ENCODE results near the gene TANC1.

The TANC1 gene

DNA sequence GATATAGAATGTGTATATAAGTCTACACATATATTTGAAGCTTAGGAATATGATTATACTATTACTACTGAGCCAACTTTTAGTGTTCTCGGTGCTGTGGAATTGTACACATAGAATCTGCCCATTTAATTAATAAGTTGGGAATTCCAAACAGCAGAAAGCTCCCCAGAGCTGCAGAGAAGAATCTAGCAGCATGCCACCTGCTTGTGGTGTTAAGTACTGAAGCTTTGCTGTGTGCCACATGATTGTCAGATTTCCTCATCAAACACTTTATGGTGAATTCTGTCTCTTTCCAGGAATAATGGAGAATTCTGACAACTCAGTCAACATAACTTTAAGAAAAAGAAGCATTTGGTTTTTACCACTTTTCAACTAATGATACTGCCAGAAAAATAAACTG, 200.3 kb downstream of the TANC1 start:
- Histone ChIP-seq H3K27ac (no peak overlapping the region), H3K9ac (no peak overlapping the region), H3K9me3 (peaks cover 8% of the 10 kb centered on the region; the same call in 1 of the 2 replicates), H3K4me1 (peaks cover 47% of the 10 kb centered on the region), H3K27me3 (no peaks in the 10 kb centered on the region), H3K4me3 (no peak overlapping the region), H3K36me3 (no peaks in the 10 kb centered on the region), H4K20me1 (no peaks in the 10 kb centered on the region), H3K4me2 (no peak overlapping the region)
- no peak for TF ChIP-seq Cebpa-rat (IDR thresholded peaks at IDR 0.05)

DNA sequence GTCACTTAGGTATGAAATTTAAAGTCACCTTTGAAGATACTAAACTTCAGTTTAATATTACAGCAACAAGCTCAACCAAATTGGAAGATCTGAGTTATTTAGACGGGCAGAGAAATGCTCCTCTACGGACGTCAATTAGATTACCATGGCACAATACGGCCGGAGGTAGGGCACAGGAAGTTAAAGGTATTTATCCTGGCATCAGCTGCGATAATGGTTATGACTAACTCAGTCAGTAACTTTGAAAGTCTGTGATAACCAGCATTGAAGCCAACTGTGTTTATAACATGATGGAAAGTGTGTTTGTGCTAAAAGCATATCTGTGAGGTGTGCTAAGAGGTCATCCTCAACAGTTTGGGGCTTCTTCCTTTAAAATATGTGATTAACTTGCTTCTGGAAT, 200.7 kb downstream of the TANC1 start:
- peaks cover 42% of the 10 kb centered on the region for H3K4me1 ChIP-seq
- no peak for TF ChIP-seq Cebpa-rat (IDR thresholded peaks at IDR 0.05)
- H3K9me3 ChIP-seq, result peaks cover 8% of the 10 kb centered on the region; the same call in 1 of the 2 replicates
- no peaks in the 10 kb centered on the region for H3K27me3 ChIP-seq
- H4K20me1 ChIP-seq, result no peaks in the 10 kb centered on the region
- no peak overlapping the region for H3K9ac ChIP-seq
- no peak overlapping the region for H3K4me3 ChIP-seq
- no peak overlapping the region for H3K4me2 ChIP-seq
- no peaks in the 10 kb centered on the region for H3K36me3 ChIP-seq
- H3K27ac ChIP-seq, result no peak overlapping the region

DNA sequence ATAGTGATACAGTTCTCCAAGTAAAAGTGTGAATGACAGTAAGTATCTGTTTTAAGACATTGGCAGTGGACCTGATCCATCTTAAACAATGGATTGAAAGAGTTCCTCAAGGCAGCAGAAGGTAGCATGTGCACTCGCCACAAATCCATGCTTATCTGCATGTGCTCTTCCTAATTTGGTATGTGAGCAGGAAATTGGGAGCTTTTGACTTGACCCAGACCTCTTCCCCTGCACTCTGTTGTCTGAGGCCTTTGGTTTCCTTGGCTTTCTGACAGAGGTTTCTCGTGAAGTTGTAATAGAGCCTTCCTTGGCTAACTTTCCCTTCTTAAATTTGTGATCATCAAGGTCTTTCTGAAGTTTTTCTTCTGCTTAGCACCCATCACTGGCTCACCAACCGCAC, 204.0 kb downstream of the TANC1 start:
- no peaks in the 10 kb centered on the region for H3K36me3 ChIP-seq
- no peak overlapping the region for H3K4me3 ChIP-seq
- no peaks in the 10 kb centered on the region for H3K27me3 ChIP-seq
- no peaks in the 10 kb centered on the region for H4K20me1 ChIP-seq
- H3K27ac ChIP-seq, result no peak overlapping the region
- TF ChIP-seq Cebpa-rat (IDR thresholded peaks at IDR 0.05), result no peak
- no peaks in the 10 kb centered on the region for H3K9me3 ChIP-seq
- peaks cover 18% of the 10 kb centered on the region for H3K4me1 ChIP-seq
- peak overlapping the region; percentile 21 for H3K4me2 ChIP-seq
- no peak overlapping the region for H3K9ac ChIP-seq

DNA sequence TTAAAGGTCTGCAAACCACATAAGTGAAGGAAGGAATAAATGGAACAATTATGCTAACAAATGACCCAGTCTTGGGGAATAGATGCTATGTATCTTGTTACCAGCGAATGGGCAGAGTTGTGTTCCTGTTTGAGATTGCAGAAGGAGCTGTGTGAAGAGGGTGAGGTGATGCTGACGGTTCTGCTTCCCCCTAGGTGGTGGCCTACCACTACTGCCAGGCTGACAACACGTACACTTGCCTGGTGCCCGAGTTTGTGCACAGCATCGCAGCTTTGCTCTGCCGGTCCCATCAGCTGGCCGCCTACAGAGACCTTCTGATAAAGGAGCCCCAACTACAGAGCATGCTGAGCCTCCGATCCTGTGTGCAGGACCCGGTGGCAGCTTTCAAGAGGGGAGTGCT, 206.3 kb downstream of the TANC1 start:
- Histone ChIP-seq H3K4me3 (no peak overlapping the region), H3K36me3 (no peaks in the 10 kb centered on the region), H3K9me3 (no peaks in the 10 kb centered on the region), H3K4me1 (peaks cover 18% of the 10 kb centered on the region), H3K27me3 (no peaks in the 10 kb centered on the region), H3K27ac (no peak overlapping the region), H4K20me1 (no peaks in the 10 kb centered on the region), H3K9ac (no peak overlapping the region), H3K4me2 (no peak overlapping the region)
- TF ChIP-seq Cebpa-rat (IDR thresholded peaks at IDR 0.05), result no peak

GRCh38 chr2:159175182-159175581, 206.7 kb downstream of the TANC1 start:
- Histone ChIP-seq H3K4me1 (peaks cover 18% of the 10 kb centered on the region), H3K4me2 (no peak overlapping the region), H3K4me3 (no peak overlapping the region), H3K9ac (no peak overlapping the region), H3K27ac (no peak overlapping the region), H4K20me1 (no peaks in the 10 kb centered on the region), H3K27me3 (no peaks in the 10 kb centered on the region), H3K9me3 (no peaks in the 10 kb centered on the region), H3K36me3 (no peaks in the 10 kb centered on the region)
- TF ChIP-seq Cebpa-rat (IDR thresholded peaks at IDR 0.05), result no peak

DNA sequence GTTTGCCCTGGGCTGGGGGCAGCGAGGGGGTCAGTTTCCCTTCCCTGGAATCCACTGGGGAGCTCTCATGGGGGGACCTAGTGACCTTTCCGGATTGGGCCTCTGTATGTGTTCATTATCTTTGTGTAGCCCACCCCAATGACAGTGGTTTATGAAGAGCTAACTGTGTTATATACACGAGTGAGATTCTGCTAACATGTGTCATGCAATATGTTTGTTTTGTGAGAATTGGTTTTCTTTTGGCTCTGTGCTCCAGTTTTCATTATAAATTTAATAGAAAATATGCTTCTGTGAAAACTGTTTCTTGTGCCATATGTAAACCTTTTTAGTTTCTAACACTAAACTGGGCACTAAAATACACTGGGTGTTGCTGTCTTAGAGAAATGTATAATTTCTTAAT, 207.5 kb downstream of the TANC1 start:
- Histone ChIP-seq H3K36me3 (no peaks in the 10 kb centered on the region), H3K9ac (no peak overlapping the region), H4K20me1 (no peaks in the 10 kb centered on the region), H3K4me3 (no peak overlapping the region), H3K9me3 (no peaks in the 10 kb centered on the region), H3K4me1 (peaks cover 18% of the 10 kb centered on the region), H3K27ac (no peak overlapping the region), H3K27me3 (no peaks in the 10 kb centered on the region), H3K4me2 (no peak overlapping the region)
- TF ChIP-seq Cebpa-rat (IDR thresholded peaks at IDR 0.05), result no peak

GRCh38 chr2:159176555-159176954, 208.1 kb downstream of the TANC1 start:
- H4K20me1 ChIP-seq, result no peaks in the 10 kb centered on the region
- H3K9ac ChIP-seq, result no peak overlapping the region
- no peak overlapping the region for H3K4me2 ChIP-seq
- no peaks in the 10 kb centered on the region for H3K9me3 ChIP-seq
- no peak overlapping the region for H3K27ac ChIP-seq
- H3K36me3 ChIP-seq, result no peaks in the 10 kb centered on the region
- no peaks in the 10 kb centered on the region for H3K27me3 ChIP-seq
- no peak for TF ChIP-seq Cebpa-rat (IDR thresholded peaks at IDR 0.05)
- H3K4me3 ChIP-seq, result no peak overlapping the region
- H3K4me1 ChIP-seq, result peaks cover 18% of the 10 kb centered on the region

GRCh38 chr2:159177357-159177756, 208.9 kb downstream of the TANC1 start:
- no peak overlapping the region for H3K4me3 ChIP-seq
- no peaks in the 10 kb centered on the region for H3K9me3 ChIP-seq
- H3K27me3 ChIP-seq, result no peaks in the 10 kb centered on the region
- no peak overlapping the region for H3K4me2 ChIP-seq
- H3K36me3 ChIP-seq, result no peaks in the 10 kb centered on the region
- no peak overlapping the region for H3K9ac ChIP-seq
- H3K4me1 ChIP-seq, result peaks cover 12% of the 10 kb centered on the region
- TF ChIP-seq Cebpa-rat (IDR thresholded peaks at IDR 0.05), result no peak
- H4K20me1 ChIP-seq, result no peaks in the 10 kb centered on the region
- H3K27ac ChIP-seq, result no peak overlapping the region

DNA sequence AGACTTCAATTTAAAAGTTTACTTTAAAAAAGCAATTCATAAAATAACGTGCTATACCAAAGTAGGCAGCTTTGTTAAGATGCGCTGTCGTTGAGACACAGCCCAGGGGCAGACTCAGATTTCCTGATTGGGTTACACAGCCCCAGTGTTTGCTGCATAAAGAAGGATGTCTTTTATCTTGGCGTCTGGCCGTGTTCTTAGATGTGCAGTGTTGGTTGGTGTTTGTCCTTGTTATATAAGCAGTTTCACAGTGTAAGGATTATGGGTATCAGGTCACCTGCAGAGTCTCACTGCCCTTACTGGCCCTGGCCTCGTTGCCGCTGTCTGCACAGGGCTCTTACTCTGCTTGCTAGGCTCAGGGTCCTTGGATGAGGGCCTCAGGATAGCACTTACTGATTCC, 209.5 kb downstream of the TANC1 start:
- Histone ChIP-seq H3K4me1 (peaks cover 6% of the 10 kb centered on the region), H3K4me3 (no peak overlapping the region), H3K9ac (no peak overlapping the region), H3K27me3 (no peaks in the 10 kb centered on the region), H3K9me3 (no peaks in the 10 kb centered on the region), H3K27ac (no peak overlapping the region), H3K4me2 (no peak overlapping the region), H4K20me1 (no peaks in the 10 kb centered on the region), H3K36me3 (no peaks in the 10 kb centered on the region)
- TF ChIP-seq Cebpa-rat (IDR thresholded peaks at IDR 0.05), result no peak

- Histone ChIP-seq H3K9me3 (no peaks in the 10 kb centered on the region), H3K36me3 (no peaks in the 10 kb centered on the region), H3K4me2 (no peak overlapping the region), H3K27me3 (no peaks in the 10 kb centered on the region), H3K4me3 (no peak overlapping the region), H3K9ac (no peak overlapping the region), H3K4me1 (peaks cover 6% of the 10 kb centered on the region), H4K20me1 (no peaks in the 10 kb centered on the region), H3K27ac (no peak overlapping the region)
- TF ChIP-seq Cebpa-rat (IDR thresholded peaks at IDR 0.05), result no peak
Measured at GRCh38 chr2:159179096-159179495, 210.7 kb downstream of the TANC1 start.

- no peak overlapping the region for H3K9ac ChIP-seq
- no peak overlapping the region; the same call in 1 of the 2 replicates for H3K27ac ChIP-seq
- TF ChIP-seq Cebpa-rat (IDR thresholded peaks at IDR 0.05), result no peak
- no peaks in the 10 kb centered on the region for H4K20me1 ChIP-seq
- no peak overlapping the region for H3K4me2 ChIP-seq
- no peak overlapping the region for H3K4me3 ChIP-seq
- H3K9me3 ChIP-seq, result no peaks in the 10 kb centered on the region
- no peaks in the 10 kb centered on the region for H3K27me3 ChIP-seq
- H3K36me3 ChIP-seq, result no peaks in the 10 kb centered on the region
- H3K4me1 ChIP-seq, result peaks cover 12% of the 10 kb centered on the region
Measured at GRCh38 chr2:159179696-159180095, 211.3 kb downstream of the TANC1 start.

All from BLaER1 (cell line).